Osteocyte (in vitro differentiated cells): ENCODE results near the gene FOXS1. TPM values are rescaled to one million over a fixed set of nuclear protein-coding genes. Genes with fewer than 3 reads are reported as not detected.
A peak's percentile ranks its signal among the peaks of the same experiment; 100 is the strongest.

ENCODE experiments used
- DNase-seq: peaks from one replicate; pipeline ENCODE4 v3.0.0; 2021; ENCODE audit warnings: mixed read lengths; ENCODE audit not compliant: unreplicated experiment; ENCODE audit errors: extremely low spot score
- H3K27ac Mint-ChIP-seq: one replicate; pipeline ENCODE4 v1.8.0; 2021; ENCODE audit warnings: mild to moderate bottlenecking, mixed read lengths; ENCODE audit not compliant: unreplicated experiment
- H3K27me3 Mint-ChIP-seq: one replicate; pipeline ENCODE4 v1.8.0; 2021; ENCODE audit warnings: mixed read lengths; ENCODE audit not compliant: unreplicated experiment
- H3K36me3 Mint-ChIP-seq: one replicate; pipeline ENCODE4 v1.8.0; 2021; ENCODE audit warnings: mixed read lengths; ENCODE audit not compliant: unreplicated experiment
- H3K4me1 Mint-ChIP-seq: one replicate; pipeline ENCODE4 v1.8.0; 2021; ENCODE audit warnings: mixed read lengths; ENCODE audit not compliant: unreplicated experiment
- H3K4me3 Mint-ChIP-seq: one replicate; pipeline ENCODE4 v1.8.0; 2021; ENCODE audit warnings: mild to moderate bottlenecking, moderate library complexity, mixed read lengths; ENCODE audit not compliant: unreplicated experiment
- H3K9me3 Mint-ChIP-seq: one replicate; pipeline ENCODE4 v1.8.0; 2021; ENCODE audit warnings: mixed read lengths; ENCODE audit not compliant: unreplicated experiment
- total RNA-seq: library from RNA; stranded (reverse); gene quantifications from 2 replicates; pipeline ENCODE4 v1.2.1, GENCODE V29; 2021
- TF ChIP-seq, protein P1 (sequence below): fragments of 200-600 bp; sonication (generic); IDR thresholded peaks from 2 replicates; pipeline ENCODE4 v1.5.0; 2021; ENCODE audit warnings: antibody characterized with exemption, mild to moderate bottlenecking, moderate library complexity

FOXS1 gene
- total RNA-seq, 1 donor from 2014 or later = 11.8 TPM

DNA sequence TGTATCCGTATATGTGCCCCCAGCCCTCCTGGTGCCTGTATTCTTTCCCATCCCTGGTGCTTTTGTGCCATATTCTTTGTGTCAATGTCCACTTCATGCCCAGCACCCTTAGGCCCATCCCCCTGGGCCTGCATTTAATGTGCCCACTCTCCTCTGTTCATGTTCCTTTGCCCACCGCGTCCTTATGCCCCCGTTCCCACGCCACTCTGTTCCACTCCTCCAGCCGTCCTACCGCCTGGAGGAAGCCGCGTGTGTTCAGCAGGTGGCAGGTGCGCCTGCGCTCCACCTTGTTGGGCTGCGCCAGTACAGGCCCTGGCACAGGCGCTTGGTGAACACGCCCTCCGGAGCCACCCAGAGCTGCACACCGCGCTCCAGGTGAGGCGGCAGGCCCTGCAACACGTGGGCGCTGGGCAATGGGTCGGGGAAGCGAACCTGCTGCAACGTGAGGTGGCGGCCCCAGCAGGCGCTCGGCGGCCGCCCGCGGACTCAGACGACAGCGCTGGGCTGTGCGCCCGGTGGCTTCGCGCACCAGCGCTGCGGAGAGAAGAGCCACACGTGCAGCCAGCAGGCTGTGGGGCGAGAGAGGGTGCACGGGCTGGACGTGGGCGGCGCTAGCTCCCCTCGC, 4.0 kb upstream of the FOXS1 start:
- Mint-ChIP-seq H3K27me3 (peaks cover 4% of the 10 kb centered on the region), H3K36me3 (no peaks in the 10 kb centered on the region), H3K4me3 (no peak overlapping the region), H3K27ac (no peak overlapping the region), H3K4me1 (peaks cover 8% of the 10 kb centered on the region), H3K9me3 (no peaks in the 10 kb centered on the region)
- TF ChIP-seq, protein P1, sequence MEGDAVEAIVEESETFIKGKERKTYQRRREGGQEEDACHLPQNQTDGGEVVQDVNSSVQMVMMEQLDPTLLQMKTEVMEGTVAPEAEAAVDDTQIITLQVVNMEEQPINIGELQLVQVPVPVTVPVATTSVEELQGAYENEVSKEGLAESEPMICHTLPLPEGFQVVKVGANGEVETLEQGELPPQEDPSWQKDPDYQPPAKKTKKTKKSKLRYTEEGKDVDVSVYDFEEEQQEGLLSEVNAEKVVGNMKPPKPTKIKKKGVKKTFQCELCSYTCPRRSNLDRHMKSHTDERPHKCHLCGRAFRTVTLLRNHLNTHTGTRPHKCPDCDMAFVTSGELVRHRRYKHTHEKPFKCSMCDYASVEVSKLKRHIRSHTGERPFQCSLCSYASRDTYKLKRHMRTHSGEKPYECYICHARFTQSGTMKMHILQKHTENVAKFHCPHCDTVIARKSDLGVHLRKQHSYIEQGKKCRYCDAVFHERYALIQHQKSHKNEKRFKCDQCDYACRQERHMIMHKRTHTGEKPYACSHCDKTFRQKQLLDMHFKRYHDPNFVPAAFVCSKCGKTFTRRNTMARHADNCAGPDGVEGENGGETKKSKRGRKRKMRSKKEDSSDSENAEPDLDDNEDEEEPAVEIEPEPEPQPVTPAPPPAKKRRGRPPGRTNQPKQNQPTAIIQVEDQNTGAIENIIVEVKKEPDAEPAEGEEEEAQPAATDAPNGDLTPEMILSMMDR = no peak
- no peak for DNase-seq

DNA sequence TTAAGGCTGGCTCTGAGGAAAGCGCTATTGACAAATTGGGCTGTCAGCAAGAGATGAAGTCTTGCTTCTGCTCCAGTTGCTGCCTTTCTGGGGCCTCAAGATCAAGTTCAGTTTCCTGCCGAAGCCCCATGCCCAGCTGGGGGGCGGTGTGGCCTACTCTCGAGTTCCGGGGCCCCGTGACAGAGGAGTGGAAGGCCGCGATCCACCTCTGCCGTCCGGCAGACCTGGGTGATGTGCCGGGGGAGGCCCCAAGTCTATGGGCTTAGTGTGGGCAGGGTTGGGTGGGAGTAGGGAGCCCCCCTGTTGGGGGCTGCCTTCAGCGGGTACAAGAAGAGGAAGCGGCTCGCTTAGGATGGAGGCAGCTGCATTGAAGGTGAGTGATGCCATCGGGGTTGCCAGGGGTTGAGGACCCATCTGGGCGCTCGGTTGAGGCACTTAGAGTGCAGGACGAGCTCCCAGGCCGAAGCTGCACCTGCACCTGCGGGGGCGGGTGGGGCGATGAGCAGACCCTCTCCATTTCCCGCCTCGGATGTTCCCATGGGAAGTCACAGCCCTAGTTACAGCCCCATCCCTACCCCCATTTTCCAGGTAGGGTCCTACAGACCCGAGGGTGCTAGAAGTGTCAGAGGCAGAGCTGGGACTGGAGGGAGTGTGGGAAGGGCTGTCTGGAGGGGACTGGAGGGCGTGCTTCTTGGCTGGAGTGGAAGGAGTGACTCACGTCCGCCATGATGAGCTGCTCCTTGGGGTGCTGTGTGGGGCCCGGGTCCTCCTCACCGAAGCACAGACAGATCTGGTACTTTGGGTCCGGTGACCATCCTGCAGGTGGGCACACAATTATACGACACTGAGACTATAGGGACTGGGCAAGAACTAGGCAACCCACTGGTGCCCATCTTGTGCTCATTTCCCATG, 2.9 kb upstream of the FOXS1 start:
- Mint-ChIP-seq H3K36me3 (no peaks in the 10 kb centered on the region), H3K9me3 (no peaks in the 10 kb centered on the region), H3K27ac (no peak overlapping the region), H3K27me3 (peaks cover 4% of the 10 kb centered on the region), H3K4me1 (peaks cover 19% of the 10 kb centered on the region), H3K4me3 (no peak overlapping the region)
- TF ChIP-seq, protein P1 = no peak
- DNase-seq = no peak

DNA sequence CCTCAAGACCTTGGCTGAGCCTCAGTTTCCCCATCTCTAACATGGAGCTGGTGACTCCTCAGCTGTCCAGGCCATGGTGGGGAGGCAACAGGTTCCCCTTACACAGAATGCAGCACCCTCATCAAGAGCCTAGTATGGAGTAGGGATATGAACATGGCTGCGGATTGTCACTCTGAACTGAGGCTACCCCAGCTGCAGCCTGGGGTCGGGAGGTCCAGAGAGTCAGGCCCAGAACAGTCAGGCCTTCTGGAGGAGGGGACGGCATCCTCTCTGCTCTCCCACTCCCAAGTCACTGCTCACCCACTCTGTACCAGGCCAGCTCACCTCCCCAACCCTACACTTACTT, 1.4 kb upstream of the FOXS1 start:
- no peak overlapping the region for H3K4me3 Mint-ChIP-seq
- DNase-seq = no peak
- peaks cover 32% of the 10 kb centered on the region for H3K4me1 Mint-ChIP-seq
- H3K36me3 Mint-ChIP-seq = no peaks in the 10 kb centered on the region
- TF ChIP-seq, protein P1 = no peak
- H3K9me3 Mint-ChIP-seq = no peaks in the 10 kb centered on the region
- peaks cover 4% of the 10 kb centered on the region for H3K27me3 Mint-ChIP-seq
- peak overlapping the region; percentile 16 for H3K27ac Mint-ChIP-seq

DNA sequence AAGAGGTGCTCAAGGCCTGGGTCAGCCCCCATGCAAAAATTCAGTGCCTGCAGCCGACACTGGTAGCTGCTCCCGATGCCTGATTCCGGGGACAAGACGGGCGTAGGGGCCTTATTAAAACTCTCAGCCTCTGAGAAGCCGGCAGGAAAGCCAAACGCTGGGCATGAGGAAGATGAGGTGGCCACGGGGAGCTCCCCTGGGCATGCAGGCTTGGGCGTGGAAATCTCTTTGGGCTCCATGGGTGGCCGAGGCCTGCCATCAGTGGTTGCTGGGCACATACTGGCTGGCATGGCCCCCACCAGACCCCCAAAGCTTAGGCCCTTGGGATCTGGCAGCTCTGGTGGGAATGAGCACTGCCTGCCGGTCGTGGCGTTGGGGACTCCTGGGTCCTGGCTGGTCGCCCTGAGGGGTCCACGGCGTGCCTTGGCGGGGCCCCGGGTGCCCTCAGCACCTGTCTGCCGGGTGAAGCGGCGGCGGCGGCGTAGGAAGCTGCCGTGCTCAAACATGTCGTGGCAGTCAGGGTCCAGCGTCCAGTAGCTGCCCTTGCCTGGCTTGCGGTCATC, 586 bp downstream of the FOXS1 start:
- DNase-seq = no peak
- Mint-ChIP-seq H3K27me3 (no peaks in the 10 kb centered on the region), H3K27ac (peak overlapping the region; percentile 94), H3K9me3 (no peaks in the 10 kb centered on the region), H3K4me1 (peaks cover 46% of the 10 kb centered on the region), H3K4me3 (peak overlapping the region; percentile 67), H3K36me3 (no peaks in the 10 kb centered on the region)
- TF ChIP-seq, protein P1 = no peak

DNA sequence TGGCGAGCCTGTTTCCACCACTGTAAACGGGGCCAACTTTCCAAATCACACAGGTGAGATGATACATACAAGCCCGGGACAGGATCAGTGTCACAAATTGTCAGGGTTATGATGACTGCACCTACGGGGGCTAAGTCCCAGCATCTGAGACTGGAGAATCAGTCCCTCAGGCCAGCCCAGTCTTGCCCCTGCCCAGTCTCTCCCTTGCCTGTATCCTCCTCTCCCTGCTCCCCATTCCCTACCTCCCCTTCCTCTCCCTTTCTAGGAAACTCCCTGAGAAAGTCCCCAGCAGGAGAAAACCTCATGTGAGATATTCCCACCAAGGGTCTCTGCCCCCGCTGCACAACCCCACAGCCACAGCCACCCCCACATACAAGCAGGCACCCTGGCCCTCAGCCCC, 1.5 kb downstream of the FOXS1 start:
- Mint-ChIP-seq H3K27ac (peak overlapping the region; percentile 94), H3K4me1 (peaks cover 46% of the 10 kb centered on the region), H3K36me3 (no peaks in the 10 kb centered on the region), H3K27me3 (no peaks in the 10 kb centered on the region), H3K4me3 (peak overlapping the region; percentile 67), H3K9me3 (no peaks in the 10 kb centered on the region)
- DNase-seq = no peak
- TF ChIP-seq, protein P1 = no peak
